Upper lobe of right lung (tissue), 1 donor: ENCODE results near the gene DVL3. TPM values are rescaled to one million over a fixed set of nuclear protein-coding genes. Genes with fewer than 3 reads are reported as not detected.

Source experiments
- ATAC-seq: fragments of 200-7000 bp; cut with Tn5 transposase; one replicate; pipeline ENCODE4 v1.9.1; 2020; ENCODE audit warnings: mild to moderate bottlenecking, moderate library complexity
- DNase-seq: peaks from one replicate; pipeline ENCODE4 v3.0.0-alpha.2; 2020
- H3K27ac ChIP-seq: fragments of 200-600 bp; one replicate; pipeline ENCODE4 v1.8.0; 2022
- H3K27me3 ChIP-seq: fragments of 200-600 bp; one replicate; pipeline ENCODE4 v1.8.0; 2022; ENCODE audit warnings: mild to moderate bottlenecking
- H3K36me3 ChIP-seq: fragments of 200-600 bp; one replicate; pipeline ENCODE4 v1.8.0; 2022
- H3K4me1 ChIP-seq: fragments of 200-600 bp; one replicate; pipeline ENCODE4 v1.8.0; 2022
- H3K4me3 ChIP-seq: fragments of 200-600 bp; one replicate; pipeline ENCODE4 v1.8.0; 2022; ENCODE audit warnings: mild to moderate bottlenecking
- H3K9me3 ChIP-seq: fragments of 200-600 bp; one replicate; pipeline ENCODE4 v1.8.0; 2022
- CTCF ChIP-seq: fragments of 200-600 bp; IDR thresholded peaks from one replicate; pipeline ENCODE4 v1.8.0; 2022; ENCODE audit warnings: antibody characterized with exemption
- intact Hi-C: fragments of 100-400 bp; cut with DNase I; formaldehyde crosslinking; loops from one replicate; pipeline ENCODE4 v1.11.0; 2022
- total RNA-seq: library from RNA; stranded (reverse); fragmentation: NEBNext Ultra II Directional; extraction: Animal tissue kit (Norgen Biotek cat#: 25700); gene quantifications from one replicate; pipeline ENCODE4 v1.2.1, GENCODE V29; 2021
- donor health status: DM: no; HTN: yes; CAD: no; lungs with severe emphysema.

The DVL3 gene
- total RNA-seq, 1 donor from 2014 or later: 54.1 TPM

DNA sequence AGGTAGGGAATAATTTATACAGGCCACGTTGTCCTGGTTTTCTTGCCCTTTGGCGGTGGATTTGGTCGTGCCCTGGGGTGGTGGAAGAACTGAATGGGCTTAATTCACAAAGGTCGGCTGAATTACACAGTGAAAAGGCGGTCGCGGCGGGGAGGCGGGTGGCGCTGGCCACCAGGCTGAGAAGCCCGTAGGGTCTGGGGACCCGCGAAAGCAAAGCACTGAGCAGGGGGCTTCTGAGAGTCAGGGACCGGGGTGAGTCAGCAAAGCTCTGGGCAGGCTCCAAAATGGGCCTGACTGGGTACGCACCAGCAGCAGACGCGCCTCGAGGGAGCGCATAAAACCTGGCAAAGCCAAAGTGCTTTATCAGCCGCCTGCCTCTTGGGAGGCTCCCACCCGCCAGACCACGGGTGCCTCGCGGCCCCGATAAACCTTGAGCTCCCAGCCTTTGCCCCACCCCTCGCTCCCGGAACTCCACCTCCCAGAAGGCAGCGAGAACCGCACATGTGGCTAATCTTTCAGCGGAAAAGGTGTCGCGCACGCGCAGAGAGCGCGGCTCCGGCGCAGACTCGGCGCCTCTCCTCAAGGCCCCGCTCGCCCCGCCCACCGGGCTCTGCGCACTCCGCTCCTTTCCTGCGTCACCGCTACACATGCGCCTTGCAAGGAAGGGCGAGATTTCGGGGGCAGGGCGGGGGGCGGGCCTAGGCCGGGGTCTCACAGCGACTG, 30.4 kb downstream of the DVL3 start:
- peaks cover 19% of the 10 kb centered on the region for H3K4me1 ChIP-seq
- H3K4me3 ChIP-seq: peak overlapping the region; percentile 84
- ATAC-seq (peak; percentile 98), DNase-seq (peak; percentile 100)
- peak overlapping the region; percentile 84 for H3K27ac ChIP-seq
- H3K9me3 ChIP-seq: no peaks in the 10 kb centered on the region
- H3K36me3 ChIP-seq: peaks cover 66% of the 10 kb centered on the region
- H3K27me3 ChIP-seq: no peaks in the 10 kb centered on the region
- intact Hi-C loops: no loop called here
- no peak for TF ChIP-seq CTCF

DNA sequence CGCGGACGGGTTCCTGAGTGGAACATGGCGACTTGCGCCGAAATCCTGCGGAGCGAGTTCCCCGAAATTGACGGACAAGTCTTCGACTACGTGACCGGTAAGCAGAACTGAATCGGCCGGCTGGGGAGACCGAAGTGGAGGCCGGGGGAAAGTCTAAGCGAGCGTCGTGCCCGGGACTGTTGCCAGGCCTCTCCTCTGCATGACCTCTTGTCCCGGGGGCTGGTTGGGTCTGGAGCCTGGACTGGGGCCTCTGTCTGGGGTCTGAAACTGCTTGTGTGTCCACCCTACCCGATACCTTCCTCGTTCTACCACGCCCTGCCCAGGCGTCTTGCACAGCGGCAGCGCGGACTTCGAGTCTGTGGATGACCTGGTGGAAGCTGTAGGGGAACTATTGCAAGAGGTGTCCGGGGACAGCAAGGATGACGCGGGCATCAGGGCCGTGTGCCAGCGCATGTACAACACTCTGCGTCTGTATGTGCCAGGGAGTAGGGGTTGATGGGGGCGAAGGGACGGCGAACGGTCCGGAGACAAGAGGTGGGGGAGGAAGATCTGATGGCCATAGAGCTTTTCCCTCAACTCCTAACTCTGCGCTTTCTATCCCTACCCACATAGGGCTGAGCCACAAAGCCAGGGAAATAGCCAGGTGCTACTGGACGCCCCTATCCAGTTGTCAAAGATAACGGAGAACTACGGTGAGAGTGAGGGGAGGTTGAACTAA, 31.2 kb downstream of the DVL3 start, which contains the start of gene ABCF3:
Gene ABCF3, plus strand, starts transcription at position 16 of the 718 bp plus-strand sequence. Its CDS starts 9 bp downstream, at position 25.
- Histone ChIP-seq H3K27ac (peak within 1 kb of the TSS; percentile 84), H3K36me3 (peaks cover 66% of the 10 kb centered on the region), H3K4me3 (peak within 1 kb of the TSS; percentile 84), H3K9me3 (no peaks in the 10 kb centered on the region), H3K27me3 (no peaks in the 10 kb centered on the region), H3K4me1 (peaks cover 19% of the 10 kb centered on the region)
- intact Hi-C loops: no loop called here
- DNase-seq (peak; percentile 82), ATAC-seq (peak; percentile 37)
- TF ChIP-seq CTCF: no peak

DNA sequence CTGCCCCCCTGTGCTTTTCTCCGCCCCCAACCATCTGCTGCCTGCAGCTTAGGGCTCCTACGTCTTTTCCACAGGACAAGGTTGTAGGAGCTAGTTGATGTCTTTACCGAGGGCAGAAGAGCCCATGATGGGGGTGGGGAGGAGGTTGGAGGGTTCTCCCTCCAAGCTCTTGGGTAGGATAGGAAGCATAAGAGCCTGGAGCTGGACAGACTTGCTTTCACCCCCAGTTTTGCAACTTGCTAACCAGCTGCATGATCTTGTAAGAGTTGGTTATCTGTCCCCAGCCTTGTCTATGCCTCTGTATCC, 31.7 kb downstream of the DVL3 start:
- no peak for ATAC-seq
- H3K9me3 ChIP-seq: no peaks in the 10 kb centered on the region
- peak overlapping the region; percentile 84 for H3K4me3 ChIP-seq
- intact Hi-C loops: no loop called here
- peaks cover 66% of the 10 kb centered on the region for H3K36me3 ChIP-seq
- H3K27ac ChIP-seq: peak overlapping the region; percentile 84
- no peak for DNase-seq
- H3K4me1 ChIP-seq: peaks cover 19% of the 10 kb centered on the region
- TF ChIP-seq CTCF: no peak
- H3K27me3 ChIP-seq: no peaks in the 10 kb centered on the region

GRCh38 chr3:184188080-184188479, 32.9 kb downstream of the DVL3 start:
- intact Hi-C loops: no loop called here

GRCh38 chr3:184189421-184189820, 34.2 kb downstream of the DVL3 start:
- Histone ChIP-seq H3K36me3 (peaks cover 66% of the 10 kb centered on the region), H3K9me3 (no peaks in the 10 kb centered on the region), H3K4me3 (no peak overlapping the region), H3K27me3 (no peaks in the 10 kb centered on the region), H3K4me1 (peaks cover 19% of the 10 kb centered on the region), H3K27ac (no peak overlapping the region)
- TF ChIP-seq CTCF: no peak
- intact Hi-C loops: no loop called here
- ATAC-seq (no peak), DNase-seq (no peak)

More at GRCh38 chr3:184188080-184188479, 32.9 kb downstream of the DVL3 start:
- Histone ChIP-seq H3K36me3 (peaks cover 66% of the 10 kb centered on the region), H3K27me3 (no peaks in the 10 kb centered on the region), H3K9me3 (no peaks in the 10 kb centered on the region), H3K4me1 (peaks cover 19% of the 10 kb centered on the region), H3K27ac (no peak overlapping the region), H3K4me3 (no peak overlapping the region)
- TF ChIP-seq CTCF: no peak
- no peak for ATAC-seq
- DNase-seq: no peak
